ENCODE measurements around the gene GLRA3.
A peak's percentile ranks its signal among the peaks of the same experiment; 100 is the strongest.
"Not testable (repeated sequence)": the region's sequence is repeated elsewhere in the genome, so short reads cannot be mapped to it uniquely, and the experiment has no call there.

GLRA3 gene

GRCh38 chr4:174808836-174809235, 20.2 kb downstream of the GLRA3 start:
- no peak for FAIRE-seq

- no peak for FAIRE-seq
These were observed 20.9 kb downstream of the GLRA3 start for GRCh38 chr4:174808119-174808518.

- no peak for FAIRE-seq
These were observed 23.3 kb downstream of the GLRA3 start for GRCh38 chr4:174805746-174806145.

GRCh38 chr4:174794543-174795094, 34.4 kb downstream of the GLRA3 start:
- FAIRE-seq, result no peak

- FAIRE-seq, result no peak
These were observed 39.4 kb downstream of the GLRA3 start for GRCh38 chr4:174789657-174790056.

GRCh38 chr4:174778274-174778986, 50.6 kb downstream of the GLRA3 start:
- FAIRE-seq, result not testable (repeated sequence)

GRCh38 chr4:174775366-174775765, 53.7 kb downstream of the GLRA3 start:
- no peak for FAIRE-seq

- peak; percentile 87 for FAIRE-seq
These were observed 64.8 kb downstream of the GLRA3 start for GRCh38 chr4:174764105-174764729.

GRCh38 chr4:174763454-174764104, 65.5 kb downstream of the GLRA3 start:
- FAIRE-seq, result no peak

GRCh38 chr4:174761451-174761850, 67.6 kb downstream of the GLRA3 start:
- FAIRE-seq, result no peak

GRCh38 chr4:174757736-174758135, 71.3 kb downstream of the GLRA3 start:
- FAIRE-seq, result no peak

- FAIRE-seq, result no peak
These were observed 76.0 kb downstream of the GLRA3 start for GRCh38 chr4:174753021-174753420.

- FAIRE-seq, result no peak
These were observed 77.0 kb downstream of the GLRA3 start for GRCh38 chr4:174752026-174752425.

- no peak for FAIRE-seq
These were observed 80.0 kb downstream of the GLRA3 start for GRCh38 chr4:174749091-174749490.

- no peak for FAIRE-seq
These were observed 82.3 kb downstream of the GLRA3 start for GRCh38 chr4:174746710-174747109.

GRCh38 chr4:174742561-174742960, 86.5 kb downstream of the GLRA3 start:
- FAIRE-seq, result no peak

GRCh38 chr4:174739576-174739975, 89.5 kb downstream of the GLRA3 start:
- no peak for FAIRE-seq

GRCh38 chr4:174734181-174734580, 94.9 kb downstream of the GLRA3 start:
- FAIRE-seq, result no peak

GRCh38 chr4:174717828-174718227, 111.2 kb downstream of the GLRA3 start:
- FAIRE-seq, result no peak

- FAIRE-seq, result no peak
These were observed 111.9 kb downstream of the GLRA3 start for GRCh38 chr4:174716986-174717770.

- FAIRE-seq, result no peak
These were observed 114.4 kb downstream of the GLRA3 start for GRCh38 chr4:174714393-174715211.

GRCh38 chr4:174713821-174714220, 115.2 kb downstream of the GLRA3 start:
- FAIRE-seq, result no peak

Measured in colon (tissue), 2 donors.